HG02885 (cell line): ENCODE measurements around the gene RNF207.

Experiments
- ATAC-seq: cut with Tn5 transposase; IDR thresholded peaks from one replicate; pipeline ENCODE4 v1.9.1; 2021; ENCODE audit warnings: mild to moderate bottlenecking; ENCODE audit not compliant: unreplicated experiment, poor library complexity

Gene RNF207

GRCh38 chr1:6205849-6206519 is at the start of gene RNF207:
Gene RNF207, plus strand, starts transcription at chr1:6206119. Its CDS starts 417 bp downstream, at chr1:6206536.
- ATAC-seq = peak; percentile 64

GRCh38 chr1:6157132-6157527 is 48.8 kb upstream of the RNF207 start:
- no peak for ATAC-seq

- ATAC-seq = no peak
These were observed 48.3 kb upstream of the RNF207 start for GRCh38 chr1:6157528-6158174.

- ATAC-seq = no peak
These were observed 47.7 kb upstream of the RNF207 start for GRCh38 chr1:6158181-6158580.

- ATAC-seq = no peak
These were observed 43.6 kb upstream of the RNF207 start for GRCh38 chr1:6162341-6162740.

- ATAC-seq = no peak
These were observed 43.1 kb upstream of the RNF207 start for GRCh38 chr1:6162773-6163172.

- no peak for ATAC-seq
These were observed 42.5 kb upstream of the RNF207 start for GRCh38 chr1:6163191-6163972.

- ATAC-seq = no peak
These were observed 41.8 kb upstream of the RNF207 start for GRCh38 chr1:6163973-6164617.

GRCh38 chr1:6165027-6165426 is 40.9 kb upstream of the RNF207 start:
- ATAC-seq = no peak

- ATAC-seq = no peak
These were observed 40.4 kb upstream of the RNF207 start for GRCh38 chr1:6165441-6165985.

GRCh38 chr1:6166221-6166620 is 39.7 kb upstream of the RNF207 start:
- no peak for ATAC-seq

GRCh38 chr1:6166655-6167390 is 39.1 kb upstream of the RNF207 start:
- no peak for ATAC-seq

GRCh38 chr1:6167391-6168303 is 38.3 kb upstream of the RNF207 start:
- ATAC-seq = no peak

GRCh38 chr1:6168947-6169586 is 36.9 kb upstream of the RNF207 start:
- no peak for ATAC-seq

- no peak for ATAC-seq
These were observed 35.7 kb upstream of the RNF207 start for GRCh38 chr1:6170116-6170741.

GRCh38 chr1:6170742-6171201 is 35.1 kb upstream of the RNF207 start:
- no peak for ATAC-seq

- no peak for ATAC-seq
These were observed 34.3 kb upstream of the RNF207 start for GRCh38 chr1:6171548-6172124.
